NCI-H1436 treated with DMSO at 0.1 percent for 48 hours (cell line): Measurements from ENCODE around the gene SORCS2.
"Not testable (repeated sequence)": the region's sequence is repeated elsewhere in the genome, so short reads cannot be mapped to it uniquely, and the experiment has no call there.

Experiments used
- DNase-seq: peaks from one replicate; lab custom pipeline; 2025; lab: John Stamatoyannopoulos, UW

The SORCS2 gene

GRCh38 chr4:7160439-7160838 is 31.9 kb upstream of the SORCS2 start:
- DNase-seq, result no peak

GRCh38 chr4:7160951-7161440 is 31.3 kb upstream of the SORCS2 start:
- no peak for DNase-seq

GRCh38 chr4:7161721-7162214 is 30.6 kb upstream of the SORCS2 start:
- no peak for DNase-seq

GRCh38 chr4:7165056-7165873 is 27.1 kb upstream of the SORCS2 start:
- DNase-seq, result not testable (repeated sequence)

GRCh38 chr4:7165874-7166201 is 26.5 kb upstream of the SORCS2 start:
- no peak for DNase-seq

- no peak for DNase-seq
Observed at GRCh38 chr4:7166237-7166636, 26.1 kb upstream of the SORCS2 start.

- no peak for DNase-seq
Observed at GRCh38 chr4:7166981-7167700, 25.2 kb upstream of the SORCS2 start.

- DNase-seq, result no peak
Observed at GRCh38 chr4:7167706-7168105, 24.6 kb upstream of the SORCS2 start.

- DNase-seq, result no peak
Observed at GRCh38 chr4:7168106-7168505, 24.2 kb upstream of the SORCS2 start.

- DNase-seq, result no peak
Observed at GRCh38 chr4:7169134-7169533, 23.2 kb upstream of the SORCS2 start.

GRCh38 chr4:7170012-7170411 is 22.3 kb upstream of the SORCS2 start:
- no peak for DNase-seq

GRCh38 chr4:7171191-7171900 is 21.0 kb upstream of the SORCS2 start:
- DNase-seq, result no peak

- DNase-seq, result no peak
Observed at GRCh38 chr4:7172508-7172907, 19.8 kb upstream of the SORCS2 start.

- DNase-seq, result no peak
Observed at GRCh38 chr4:7172946-7173345, 19.4 kb upstream of the SORCS2 start.

GRCh38 chr4:7173841-7174449 is 18.4 kb upstream of the SORCS2 start:
- no peak for DNase-seq

- DNase-seq, result no peak
Observed at GRCh38 chr4:7179158-7179557, 13.2 kb upstream of the SORCS2 start.

- DNase-seq, result no peak
Observed at GRCh38 chr4:7180938-7181337, 11.4 kb upstream of the SORCS2 start.

GRCh38 chr4:7182616-7183015 is 9.7 kb upstream of the SORCS2 start:
- no peak for DNase-seq

GRCh38 chr4:7183161-7183560 is 9.2 kb upstream of the SORCS2 start:
- no peak for DNase-seq

GRCh38 chr4:7183780-7184460 is 8.4 kb upstream of the SORCS2 start:
- no peak for DNase-seq

GRCh38 chr4:7185487-7186030 is 6.8 kb upstream of the SORCS2 start:
- DNase-seq, result no peak
